WTC11 (cell line): ENCODE measurements around the gene ASCC1. TPM values are rescaled to one million over a fixed set of nuclear protein-coding genes. Genes with fewer than 3 reads are reported as not detected.

Experiments
- ATAC-seq: fragments of 200-7000 bp; cut with Tn5 transposase; 2 replicates; pipeline ENCODE4 v1.10.0; 2021; ENCODE audit warnings: mild to moderate bottlenecking, moderate library complexity
- CTCF ChIA-PET: fragments of 300-600 bp; sonication (Branson Sonifier 250); formaldehyde crosslinking; loops from one replicate; lab custom pipeline; 2021; ENCODE audit warnings: antibody characterized with exemption; lab: Charles Lee
- POLR2A ChIA-PET: fragments of 350-600 bp; sonication (Branson Sonifier 250); formaldehyde crosslinking; loops from one replicate; lab custom pipeline; 2021; ENCODE audit warnings: antibody characterized with exemption; lab: Charles Lee
- DNase-seq: peaks from one replicate; pipeline ENCODE4 v3.0.0; 2021; ENCODE audit warnings: low spot score
- H3K27ac Mint-ChIP-seq: 2 replicates; pipeline ENCODE4 v1.8.0; 2021; ENCODE audit warnings: mixed read lengths
- H3K27me3 Mint-ChIP-seq: 2 replicates; pipeline ENCODE4 v1.8.0; 2021; ENCODE audit warnings: low read depth, mild to moderate bottlenecking, moderate library complexity, mixed read lengths
- H3K36me3 Mint-ChIP-seq: 2 replicates; pipeline ENCODE4 v1.8.0; 2021; ENCODE audit warnings: mixed read lengths
- H3K4me1 Mint-ChIP-seq: 2 replicates; pipeline ENCODE4 v1.8.0; 2022; ENCODE audit warnings: mixed read lengths
- H3K4me3 Mint-ChIP-seq: 2 replicates; pipeline ENCODE4 v1.8.0; 2021; ENCODE audit warnings: mild to moderate bottlenecking, moderate library complexity, mixed read lengths
- H3K9me3 Mint-ChIP-seq: 2 replicates; pipeline ENCODE4 v1.8.0; 2021; ENCODE audit warnings: mixed read lengths
- ERG ChIP-seq: fragments of 250-450 bp; sonication (Bioruptor Pico); IDR thresholded peaks from 2 replicates; pipeline ENCODE4 v1.8.0; 2021; ENCODE audit warnings: mild to moderate bottlenecking
- FOXK1 ChIP-seq: sonication (generic); formaldehyde crosslinking; IDR thresholded peaks from 2 replicates; pipeline ENCODE4 v1.8.0; 2022; ENCODE audit warnings: mild to moderate bottlenecking, moderate library complexity, missing genetic modification reagents
- GABPB1 ChIP-seq: sonication (generic); formaldehyde crosslinking; IDR thresholded peaks from 2 replicates; pipeline ENCODE4 v1.8.1; 2023; ENCODE audit warnings: mild to moderate bottlenecking, missing genetic modification reagents
- IRF1 ChIP-seq: sonication (generic); formaldehyde crosslinking; IDR thresholded peaks from 2 replicates; pipeline ENCODE4 v1.8.0; 2023; ENCODE audit warnings: missing genetic modification reagents
- JAZF1 ChIP-seq: fragments of 250-450 bp; sonication (Bioruptor Pico); IDR thresholded peaks from 2 replicates; pipeline ENCODE4 v1.9.0; 2021; ENCODE audit warnings: moderate library complexity, mild to moderate bottlenecking, inconsistent platforms
- MYBL2 ChIP-seq: sonication (generic); formaldehyde crosslinking; IDR thresholded peaks from 2 replicates; pipeline ENCODE4 v1.8.1; 2023; ENCODE audit warnings: mild to moderate bottlenecking, moderate library complexity, missing genetic modification reagents
- NR1H2 ChIP-seq: sonication (generic); formaldehyde crosslinking; IDR thresholded peaks from 2 replicates; pipeline ENCODE4 v1.9.0; 2021; ENCODE audit warnings: mild to moderate bottlenecking, moderate library complexity, missing genetic modification reagents
- NR2C2 ChIP-seq: sonication (generic); formaldehyde crosslinking; IDR thresholded peaks from 2 replicates; pipeline ENCODE4 v1.8.0; 2022; ENCODE audit warnings: mild to moderate bottlenecking, missing genetic modification reagents
- PRRX2 ChIP-seq: fragments of 250-450 bp; sonication (Bioruptor Pico); IDR thresholded peaks from 2 replicates; pipeline ENCODE4 v1.8.0; 2021; ENCODE audit warnings: mild to moderate bottlenecking
- USF2 ChIP-seq: sonication (generic); formaldehyde crosslinking; IDR thresholded peaks from 2 replicates; pipeline ENCODE4 v1.8.1; 2023; ENCODE audit warnings: mild to moderate bottlenecking, missing genetic modification reagents, moderate library complexity
- ZNF263 ChIP-seq: sonication (generic); formaldehyde crosslinking; IDR thresholded peaks from 2 replicates; pipeline ENCODE4 v1.8.1; 2022; ENCODE audit warnings: low read depth, mild to moderate bottlenecking, moderate library complexity, missing genetic modification reagents
- ZNF396 ChIP-seq: fragments of 250-450 bp; sonication (Bioruptor Pico); IDR thresholded peaks from 2 replicates; pipeline ENCODE4 v1.8.0; 2021; ENCODE audit warnings: mild to moderate bottlenecking, moderate library complexity, borderline replicate concordance
- ZNF423 ChIP-seq: fragments of 250-450 bp; sonication (Bioruptor Pico); IDR thresholded peaks from 2 replicates; pipeline ENCODE4 v2.1.2; 2022; ENCODE audit warnings: mild to moderate bottlenecking, moderate library complexity
- total RNA-seq: library from RNA; stranded (reverse); gene quantifications from 3 replicates; pipeline ENCODE4 v1.2.3, GENCODE V29; 2021
- TF ChIP-seq, protein P1 (sequence below): sonication (generic); formaldehyde crosslinking; IDR thresholded peaks from 2 replicates; pipeline ENCODE4 v1.8.1; 2023; ENCODE audit warnings: mild to moderate bottlenecking, moderate library complexity, missing genetic modification reagents
- TF ChIP-seq, protein P2 (sequence below): fragments of 250-450 bp; sonication (Bioruptor Pico); IDR thresholded peaks from 2 replicates; pipeline ENCODE4 v1.9.0; 2021; ENCODE audit warnings: mild to moderate bottlenecking
- TF ChIP-seq, protein P3 (sequence below): fragments of 250-450 bp; sonication (Bioruptor Pico); conservative IDR thresholded peaks from 2 replicates; pipeline ENCODE4 v1.9.0; 2021; ENCODE audit warnings: mild to moderate bottlenecking

The ASCC1 gene
- total RNA-seq, 1 experiment from 2014 or later = 30.4 TPM

DNA sequence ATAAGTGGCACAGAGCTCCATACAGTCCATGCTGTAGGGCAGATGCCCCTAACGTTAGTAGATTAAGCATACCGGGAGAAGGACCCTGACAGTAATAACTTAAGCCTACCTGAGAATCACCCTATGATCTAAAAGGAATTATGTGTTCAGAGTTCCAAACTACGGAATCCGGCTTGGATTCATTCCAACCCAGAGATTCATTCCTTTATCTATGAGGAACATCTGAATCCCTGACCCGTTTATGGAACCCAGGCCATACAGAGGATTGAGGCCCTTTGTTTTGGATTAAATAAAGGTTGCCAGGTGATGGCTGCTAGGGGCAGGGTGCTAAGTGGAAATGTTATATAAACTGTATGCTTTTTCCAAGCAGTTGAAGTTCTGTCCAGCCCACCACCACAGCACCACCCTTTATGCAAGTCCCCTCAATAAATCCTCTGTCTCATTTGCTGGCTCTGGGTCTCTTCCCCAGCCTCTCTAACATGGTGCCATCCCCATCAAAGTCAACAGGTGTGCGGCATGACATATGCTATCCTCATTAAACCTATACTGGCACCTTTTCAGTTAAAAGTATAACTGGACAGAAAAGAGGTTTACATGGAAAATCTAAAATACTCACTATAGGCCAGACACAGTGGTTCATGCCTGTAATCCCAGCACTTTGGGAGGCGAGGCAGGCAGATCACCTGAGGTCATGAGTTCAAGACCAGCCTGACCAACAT lies 9.4 kb downstream of the ASCC1 start:
- no peak overlapping the region for H3K4me3 Mint-ChIP-seq
- H3K4me1 Mint-ChIP-seq = no peaks in the 10 kb centered on the region
- H3K36me3 Mint-ChIP-seq = peaks cover 34% of the 10 kb centered on the region
- no peaks in the 10 kb centered on the region for H3K9me3 Mint-ChIP-seq
- H3K27me3 Mint-ChIP-seq = no peaks in the 10 kb centered on the region
- ATAC-seq = no peak
- H3K27ac Mint-ChIP-seq = no peak overlapping the region
- ChIA-PET POLR2A (no interaction called here), CTCF (no interaction called here)
- no peak for DNase-seq
- no peak for TF ChIP-seq ZNF396 (CRISPR knock-in tag)
- no peak for TF ChIP-seq USF2 (CRISPR knock-in tag)
- no peak for TF ChIP-seq MYBL2 (CRISPR knock-in tag)
- no peak for TF ChIP-seq NR1H2 (CRISPR knock-in tag)
- no peak for TF ChIP-seq FOXK1 (CRISPR knock-in tag)
- TF ChIP-seq JAZF1 (CRISPR knock-in tag) = no peak
- TF ChIP-seq ZNF423 (CRISPR knock-in tag) = no peak
- TF ChIP-seq IRF1 (CRISPR knock-in tag) = no peak
- TF ChIP-seq GABPB1 (CRISPR knock-in tag) = no peak
- TF ChIP-seq, protein P1, sequence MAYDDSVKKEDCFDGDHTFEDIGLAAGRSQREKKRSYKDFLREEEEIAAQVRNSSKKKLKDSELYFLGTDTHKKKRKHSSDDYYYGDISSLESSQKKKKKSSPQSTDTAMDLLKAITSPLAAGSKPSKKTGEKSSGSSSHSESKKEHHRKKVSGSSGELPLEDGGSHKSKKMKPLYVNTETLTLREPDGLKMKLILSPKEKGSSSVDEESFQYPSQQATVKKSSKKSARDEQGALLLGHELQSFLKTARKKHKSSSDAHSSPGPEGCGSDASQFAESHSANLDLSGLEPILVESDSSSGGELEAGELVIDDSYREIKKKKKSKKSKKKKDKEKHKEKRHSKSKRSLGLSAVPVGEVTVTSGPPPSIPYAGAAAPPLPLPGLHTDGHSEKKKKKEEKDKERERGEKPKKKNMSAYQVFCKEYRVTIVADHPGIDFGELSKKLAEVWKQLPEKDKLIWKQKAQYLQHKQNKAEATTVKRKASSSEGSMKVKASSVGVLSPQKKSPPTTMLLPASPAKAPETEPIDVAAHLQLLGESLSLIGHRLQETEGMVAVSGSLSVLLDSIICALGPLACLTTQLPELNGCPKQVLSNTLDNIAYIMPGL (CRISPR knock-in tag) = no peak
- no peak for TF ChIP-seq NR2C2
- TF ChIP-seq, protein P2, sequence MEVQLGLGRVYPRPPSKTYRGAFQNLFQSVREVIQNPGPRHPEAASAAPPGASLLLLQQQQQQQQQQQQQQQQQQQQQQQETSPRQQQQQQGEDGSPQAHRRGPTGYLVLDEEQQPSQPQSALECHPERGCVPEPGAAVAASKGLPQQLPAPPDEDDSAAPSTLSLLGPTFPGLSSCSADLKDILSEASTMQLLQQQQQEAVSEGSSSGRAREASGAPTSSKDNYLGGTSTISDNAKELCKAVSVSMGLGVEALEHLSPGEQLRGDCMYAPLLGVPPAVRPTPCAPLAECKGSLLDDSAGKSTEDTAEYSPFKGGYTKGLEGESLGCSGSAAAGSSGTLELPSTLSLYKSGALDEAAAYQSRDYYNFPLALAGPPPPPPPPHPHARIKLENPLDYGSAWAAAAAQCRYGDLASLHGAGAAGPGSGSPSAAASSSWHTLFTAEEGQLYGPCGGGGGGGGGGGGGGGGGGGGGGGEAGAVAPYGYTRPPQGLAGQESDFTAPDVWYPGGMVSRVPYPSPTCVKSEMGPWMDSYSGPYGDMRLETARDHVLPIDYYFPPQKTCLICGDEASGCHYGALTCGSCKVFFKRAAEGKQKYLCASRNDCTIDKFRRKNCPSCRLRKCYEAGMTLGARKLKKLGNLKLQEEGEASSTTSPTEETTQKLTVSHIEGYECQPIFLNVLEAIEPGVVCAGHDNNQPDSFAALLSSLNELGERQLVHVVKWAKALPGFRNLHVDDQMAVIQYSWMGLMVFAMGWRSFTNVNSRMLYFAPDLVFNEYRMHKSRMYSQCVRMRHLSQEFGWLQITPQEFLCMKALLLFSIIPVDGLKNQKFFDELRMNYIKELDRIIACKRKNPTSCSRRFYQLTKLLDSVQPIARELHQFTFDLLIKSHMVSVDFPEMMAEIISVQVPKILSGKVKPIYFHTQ (CRISPR knock-in tag) = no peak
- TF ChIP-seq PRRX2 (CRISPR knock-in tag) = no peak
- no peak for TF ChIP-seq ERG
- TF ChIP-seq ZNF263 (CRISPR knock-in tag) = no peak
- TF ChIP-seq, protein P3, sequence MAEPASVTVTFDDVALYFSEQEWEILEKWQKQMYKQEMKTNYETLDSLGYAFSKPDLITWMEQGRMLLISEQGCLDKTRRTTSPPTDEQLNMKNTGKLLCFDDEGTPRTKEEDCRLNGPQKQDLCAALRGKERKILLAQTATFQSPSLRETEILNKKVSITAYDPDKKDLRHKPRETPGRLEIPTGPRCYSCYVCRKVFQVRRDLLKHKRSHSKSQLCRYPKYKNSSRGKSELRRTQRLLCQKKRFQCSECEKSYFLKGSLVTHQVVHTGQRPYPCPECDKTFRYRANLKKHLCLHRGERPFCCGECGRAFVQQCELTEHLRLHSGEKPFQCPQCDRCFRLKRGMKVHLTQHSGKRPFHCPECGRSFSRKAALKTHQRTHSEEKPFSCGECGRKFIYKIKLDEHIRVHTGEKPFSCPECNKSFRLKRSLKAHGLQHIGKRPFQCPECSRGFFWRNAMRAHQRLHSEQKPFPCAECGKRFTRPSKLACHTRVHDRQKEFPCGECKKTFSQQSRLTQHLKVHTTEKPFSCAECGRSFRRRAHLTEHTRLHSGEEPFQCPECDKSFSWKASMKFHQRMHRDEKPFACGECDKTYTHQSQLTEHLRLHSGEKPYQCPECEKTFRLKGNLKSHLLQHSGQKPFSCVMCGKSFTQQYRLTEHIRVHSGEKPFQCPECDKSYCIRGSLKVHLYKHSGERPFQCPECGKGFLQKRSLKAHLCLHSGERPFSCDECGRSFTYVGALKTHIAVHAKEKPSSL (CRISPR knock-in tag) = no peak
